ENCODE results near the gene PCNX1. TPM values are rescaled to one million over a fixed set of nuclear protein-coding genes. Genes with fewer than 3 reads are reported as not detected.

PCNX1 gene
- total and polyA plus RNA-seq, 4 donors: 5.7 to 41.2 (median 18.2) TPM

- H3K9ac ChIP-seq (ENCODE audit: low read depth in 1 of 2, low read length in 2 of 2): no peak overlapping the region
- 87% methylated on average over 1 of the region's 1 CpG for WGBS
- no peaks in the 10 kb centered on the region for H3K4me1 ChIP-seq (ENCODE audit: control insufficient read depth in 4 of 4, insufficient read depth in 4 of 4, low read length in 3 of 4)
- H3K36me3 ChIP-seq (ENCODE audit: control insufficient read depth in 4 of 4, insufficient read depth in 3 of 4, low read depth in 1 of 4, low read length in 3 of 4): no peaks in the 10 kb centered on the region
- no peak overlapping the region for H3K27ac ChIP-seq (ENCODE audit: low read depth in 1 of 2, low read length in 2 of 2)
- H3K27me3 ChIP-seq (ENCODE audit: control insufficient read depth in 4 of 4, insufficient read depth in 4 of 4, low read length in 3 of 4): peaks cover 0 to 3% (median 0%) of the 10 kb centered on the region in 4 donors
- no peak overlapping the region for H3K4me3 ChIP-seq (ENCODE audit: low read depth in 1 of 3, low read length in 3 of 3)
- DNase-seq (ENCODE audit: low spot score): no peak
- TF ChIP-seq HNF4A (conservative IDR thresholded peaks at IDR 0.05) (no peak), JUND (IDR thresholded peaks at IDR 0.05) (no peak), CTCF (IDR thresholded peaks at IDR 0.05; ENCODE audit: low read depth, low read length, missing input control) (no peak), SP1 (IDR thresholded peaks at IDR 0.05) (no peak), RAD21 (IDR thresholded peaks at IDR 0.05) (no peak), GABPA (IDR thresholded peaks at IDR 0.05 in 1 of 2, conservative IDR thresholded peaks at IDR 0.05 in 1 of 2) (no peak), YY1 (IDR thresholded peaks at IDR 0.05) (no peak), EGR1 (IDR thresholded peaks at IDR 0.05; ENCODE audit: low read depth in 2 of 2) (no peak), FOXA2 (IDR thresholded peaks at IDR 0.05) (no peak), NR2F2 (IDR thresholded peaks at IDR 0.05) (no peak), FOXA1 (IDR thresholded peaks at IDR 0.05) (no peak), REST (IDR thresholded peaks at IDR 0.05) (no peak), RXRA (IDR thresholded peaks at IDR 0.05) (no peak), HNF4G (IDR thresholded peaks at IDR 0.05) (no peak), ATF3 (IDR thresholded peaks at IDR 0.05) (no peak)
- TF ChIP-seq, protein P1, sequence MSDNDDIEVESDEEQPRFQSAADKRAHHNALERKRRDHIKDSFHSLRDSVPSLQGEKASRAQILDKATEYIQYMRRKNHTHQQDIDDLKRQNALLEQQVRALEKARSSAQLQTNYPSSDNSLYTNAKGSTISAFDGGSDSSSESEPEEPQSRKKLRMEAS (IDR thresholded peaks at IDR 0.05): no peak
- H3K9me3 ChIP-seq (ENCODE audit: control insufficient read depth in 4 of 4, low read length in 3 of 4): no peaks in the 10 kb centered on the region
Measured at GRCh38 chr14:70888681-70889175, 18.5 kb upstream of the PCNX1 start.

GRCh38 chr14:70889555-70889954 is 17.7 kb upstream of the PCNX1 start:
- no peaks in the 10 kb centered on the region for H3K9me3 ChIP-seq (ENCODE audit: control insufficient read depth in 4 of 4, low read length in 3 of 4)
- H3K9ac ChIP-seq (ENCODE audit: low read depth in 1 of 2, low read length in 2 of 2): no peak overlapping the region
- WGBS: 89% methylated on average over 5 of the region's 5 CpGs
- no peak overlapping the region for H3K27ac ChIP-seq (ENCODE audit: low read depth in 1 of 2, low read length in 2 of 2)
- no peak for DNase-seq (ENCODE audit: low spot score)
- no peaks in the 10 kb centered on the region for H3K4me1 ChIP-seq (ENCODE audit: control insufficient read depth in 4 of 4, insufficient read depth in 4 of 4, low read length in 3 of 4)
- H3K27me3 ChIP-seq (ENCODE audit: control insufficient read depth in 4 of 4, insufficient read depth in 4 of 4, low read length in 3 of 4): peaks cover 0 to 3% (median 0%) of the 10 kb centered on the region in 4 donors
- no peak overlapping the region for H3K4me3 ChIP-seq (ENCODE audit: low read depth in 1 of 3, low read length in 3 of 3)
- no peaks in the 10 kb centered on the region for H3K36me3 ChIP-seq (ENCODE audit: control insufficient read depth in 4 of 4, insufficient read depth in 3 of 4, low read depth in 1 of 4, low read length in 3 of 4)
- TF ChIP-seq HNF4A (conservative IDR thresholded peaks at IDR 0.05) (no peak), ATF3 (IDR thresholded peaks at IDR 0.05) (no peak), YY1 (IDR thresholded peaks at IDR 0.05) (no peak), RAD21 (IDR thresholded peaks at IDR 0.05) (no peak), CTCF (IDR thresholded peaks at IDR 0.05; ENCODE audit: low read depth, low read length, missing input control) (no peak), TAF1 (conservative IDR thresholded peaks at IDR 0.05) (no peak), RXRA (IDR thresholded peaks at IDR 0.05) (no peak), GABPA (IDR thresholded peaks at IDR 0.05 in 1 of 2, conservative IDR thresholded peaks at IDR 0.05 in 1 of 2) (no peak), HNF4G (IDR thresholded peaks at IDR 0.05) (no peak), FOXA2 (IDR thresholded peaks at IDR 0.05) (no peak), NR2F2 (IDR thresholded peaks at IDR 0.05) (no peak), EGR1 (IDR thresholded peaks at IDR 0.05; ENCODE audit: low read depth in 2 of 2) (no peak), JUND (IDR thresholded peaks at IDR 0.05) (no peak), ZBTB33 (IDR thresholded peaks at IDR 0.05) (no peak)
- TF ChIP-seq, protein P1 (IDR thresholded peaks at IDR 0.05): no peak

Measured in liver (tissue), 9 donors.